Caco-2 (cell line): ENCODE results near the gene USP46. TPM values are rescaled to one million over a fixed set of nuclear protein-coding genes. Genes with fewer than 3 reads are reported as not detected.

Experiments used
- BruUV-seq: library from RNA; stranded (reverse); fragments of 400-500 nt; replicated peaks from 2 replicates; lab custom pipeline; 2021; lab: Mats Ljungman, UMichigan
- CTCF ChIA-PET: fragments of 300-600 bp; sonication (Branson Sonifier 250); formaldehyde crosslinking; loops from one replicate; lab custom pipeline; 2022; ENCODE audit warnings: antibody characterized with exemption; lab: Charles Lee
- POLR2A ChIA-PET: fragments of 300-600 bp; sonication (Branson Sonifier 250); formaldehyde crosslinking; loops from one replicate; lab custom pipeline; 2022; ENCODE audit warnings: antibody characterized with exemption; lab: Charles Lee
- DNase-seq, 2 experiments: peaks; one replicate each; pipeline versions ENCODE4 v3.0.0 to v3.0.0-alpha.2; 2020 to 2022
- H3K27me3 ChIP-seq: replicated peaks from 2 replicates; pipeline ENCODE4 v1.6.0; 2011; ENCODE audit warnings: low read length; ENCODE audit not compliant: control insufficient read depth, insufficient read depth
- H3K36me3 ChIP-seq: 2 replicates; pipeline ENCODE4 v1.5.1; 2011; ENCODE audit warnings: low read length; ENCODE audit not compliant: control insufficient read depth, insufficient read depth
- H3K4me1 ChIP-seq: fragments of 250-450 bp; sonication (Bioruptor Pico); 2 replicates; pipeline ENCODE4 v1.5.1; 2020; ENCODE audit warnings: mild to moderate bottlenecking
- H3K4me3 ChIP-seq: 2 replicates; pipeline ENCODE4 v1.5.1; 2011; ENCODE audit warnings: low read depth, mild to moderate bottlenecking, control low read depth, low read length
- H3K9me3 ChIP-seq: fragments of 250-450 bp; sonication (Bioruptor Pico); 2 replicates; pipeline ENCODE4 v1.5.1; 2020; ENCODE audit warnings: mild to moderate bottlenecking, moderate library complexity
- H3K27ac Mint-ChIP-seq: one replicate; pipeline ENCODE4 v1.8.0; 2022; ENCODE audit warnings: mixed read lengths; ENCODE audit not compliant: unreplicated experiment
- H3K27me3 Mint-ChIP-seq: one replicate; pipeline ENCODE4 v1.8.0; 2022; ENCODE audit warnings: mixed read lengths; ENCODE audit not compliant: insufficient read depth, unreplicated experiment
- H3K36me3 Mint-ChIP-seq: one replicate; pipeline ENCODE4 v1.8.0; 2022; ENCODE audit warnings: mild to moderate bottlenecking, mixed read lengths; ENCODE audit not compliant: insufficient read depth, unreplicated experiment
- H3K4me1 Mint-ChIP-seq: one replicate; pipeline ENCODE4 v1.8.0; 2022; ENCODE audit warnings: low read depth, mixed read lengths; ENCODE audit not compliant: unreplicated experiment
- H3K4me3 Mint-ChIP-seq: one replicate; pipeline ENCODE4 v1.8.0; 2022; ENCODE audit warnings: mild to moderate bottlenecking, moderate library complexity, mixed read lengths; ENCODE audit not compliant: unreplicated experiment
- H3K9me3 Mint-ChIP-seq: one replicate; pipeline ENCODE4 v1.8.0; 2022; ENCODE audit warnings: mixed read lengths; ENCODE audit not compliant: unreplicated experiment
- intact Hi-C: fragments of 100-400 bp; cut with micrococcal nuclease; formaldehyde crosslinking; loops from one replicate; pipeline ENCODE4 v1.10.0; 2022; ENCODE audit not compliant: unreplicated experiment
- total RNA-seq: library from RNA; stranded (reverse); gene quantifications from 2 replicates; pipeline ENCODE4 v1.2.3, GENCODE V29; 2022
- TF ChIP-seq, protein P1 (sequence below), 2 experiments: fragments of 200-600 bp in 1 of 2; IDR thresholded peaks; 1 replicate in 1 of 2; 2 replicates in 1 of 2; pipeline versions ENCODE4 v1.5.1 to v1.8.0; 2011 to 2022; ENCODE audit warnings: antibody characterized with exemption in 1 of 2, control low read depth in 1 of 2, inconsistent platforms in 1 of 2, low read depth in 1 of 2, low read length in 1 of 2, mild to moderate bottlenecking in 1 of 2, moderate library complexity in 1 of 2; ENCODE audit not compliant: insufficient read depth in 1 of 2, severe bottlenecking in 1 of 2, unreplicated experiment in 1 of 2

The USP46 gene
- total RNA-seq, 1 experiment from 2014 or later: 32.2 TPM

DNA sequence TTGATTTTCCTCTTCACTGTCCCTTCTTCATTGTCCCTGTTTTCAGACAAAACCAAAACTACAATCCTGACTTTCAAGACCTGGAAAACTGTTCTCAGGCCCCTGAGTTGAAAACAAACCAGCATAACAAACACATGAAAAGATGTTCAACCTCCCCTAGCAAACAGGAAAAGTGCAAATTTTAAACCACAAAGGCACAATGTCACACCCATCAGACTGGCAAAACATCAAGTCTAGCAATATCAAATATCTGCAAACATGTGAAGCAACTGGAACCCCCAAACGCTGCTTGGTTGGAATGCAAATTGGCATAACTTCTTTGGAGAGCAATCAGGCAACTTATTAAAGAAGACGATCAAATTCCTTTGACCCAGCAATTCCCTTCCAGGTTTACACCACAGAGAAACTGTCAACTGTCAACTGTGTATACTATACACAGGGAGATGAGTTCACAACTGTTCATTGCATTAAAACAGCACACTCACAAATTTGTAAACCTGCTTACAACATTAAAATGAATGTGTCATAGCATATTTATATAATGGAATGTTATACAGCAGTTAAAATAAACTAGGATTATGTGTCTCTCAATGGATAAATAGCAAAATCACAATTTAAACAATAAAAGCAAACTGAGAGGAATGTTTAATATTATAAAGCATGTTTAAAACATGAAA, 7.0 kb downstream of the USP46 start:
- TF ChIP-seq, protein P1, sequence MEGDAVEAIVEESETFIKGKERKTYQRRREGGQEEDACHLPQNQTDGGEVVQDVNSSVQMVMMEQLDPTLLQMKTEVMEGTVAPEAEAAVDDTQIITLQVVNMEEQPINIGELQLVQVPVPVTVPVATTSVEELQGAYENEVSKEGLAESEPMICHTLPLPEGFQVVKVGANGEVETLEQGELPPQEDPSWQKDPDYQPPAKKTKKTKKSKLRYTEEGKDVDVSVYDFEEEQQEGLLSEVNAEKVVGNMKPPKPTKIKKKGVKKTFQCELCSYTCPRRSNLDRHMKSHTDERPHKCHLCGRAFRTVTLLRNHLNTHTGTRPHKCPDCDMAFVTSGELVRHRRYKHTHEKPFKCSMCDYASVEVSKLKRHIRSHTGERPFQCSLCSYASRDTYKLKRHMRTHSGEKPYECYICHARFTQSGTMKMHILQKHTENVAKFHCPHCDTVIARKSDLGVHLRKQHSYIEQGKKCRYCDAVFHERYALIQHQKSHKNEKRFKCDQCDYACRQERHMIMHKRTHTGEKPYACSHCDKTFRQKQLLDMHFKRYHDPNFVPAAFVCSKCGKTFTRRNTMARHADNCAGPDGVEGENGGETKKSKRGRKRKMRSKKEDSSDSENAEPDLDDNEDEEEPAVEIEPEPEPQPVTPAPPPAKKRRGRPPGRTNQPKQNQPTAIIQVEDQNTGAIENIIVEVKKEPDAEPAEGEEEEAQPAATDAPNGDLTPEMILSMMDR (IDR thresholded peaks at IDR 0.05; ENCODE audit: insufficient read depth in 1 of 2, low read depth in 1 of 2, low read length in 1 of 2, severe bottlenecking in 1 of 2, unreplicated experiment in 1 of 2): no peak
- ChIA-PET CTCF (no interaction called here), POLR2A (no interaction called here)
- Mint-ChIP-seq H3K27me3 (no peaks in the 10 kb centered on the region), H3K9me3 (no peaks in the 10 kb centered on the region), H3K4me1 (peaks cover 7% of the 10 kb centered on the region), H3K4me3 (no peak overlapping the region), H3K27ac (no peak overlapping the region), H3K36me3 (peaks cover 10% of the 10 kb centered on the region)
- H3K4me3 ChIP-seq: no peak overlapping the region
- no peaks in the 10 kb centered on the region for H3K27me3 ChIP-seq
- no TSS peak for BruUV-seq
- H3K9me3 ChIP-seq: no peaks in the 10 kb centered on the region
- intact Hi-C loops: no loop called here
- no peaks in the 10 kb centered on the region; the same call in 1 of the 2 replicates for H3K36me3 ChIP-seq
- no peak for DNase-seq
- H3K4me1 ChIP-seq: no peaks in the 10 kb centered on the region

DNA sequence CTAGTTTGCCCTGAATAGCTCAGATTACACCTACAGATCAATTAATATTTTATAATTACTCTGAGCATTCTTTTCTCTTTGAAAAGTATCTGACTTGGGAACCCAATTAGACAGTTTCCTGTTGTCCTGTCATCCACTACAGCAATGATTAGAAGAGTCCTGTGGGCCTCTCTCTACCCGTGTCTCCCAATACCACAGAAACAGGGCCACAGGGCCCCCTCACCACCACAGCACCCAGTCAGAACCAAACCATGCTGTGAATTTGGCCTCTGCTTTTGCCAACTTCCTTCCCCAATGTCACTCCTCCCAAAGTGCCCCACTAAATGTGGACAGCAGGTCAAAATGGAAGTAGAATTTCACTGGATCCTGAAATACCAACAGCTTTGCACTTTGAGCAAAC, 10.3 kb downstream of the USP46 start:
- no TSS peak for BruUV-seq
- Mint-ChIP-seq H3K27ac (no peak overlapping the region), H3K27me3 (no peaks in the 10 kb centered on the region), H3K4me1 (no peaks in the 10 kb centered on the region), H3K9me3 (no peaks in the 10 kb centered on the region), H3K36me3 (peaks cover 10% of the 10 kb centered on the region), H3K4me3 (no peak overlapping the region)
- no peaks in the 10 kb centered on the region; the same call in 1 of the 2 replicates for H3K36me3 ChIP-seq
- TF ChIP-seq, protein P1 (IDR thresholded peaks at IDR 0.05; ENCODE audit: insufficient read depth in 1 of 2, low read depth in 1 of 2, low read length in 1 of 2, severe bottlenecking in 1 of 2, unreplicated experiment in 1 of 2): no peak
- H3K4me3 ChIP-seq: no peak overlapping the region
- H3K4me1 ChIP-seq: no peaks in the 10 kb centered on the region
- H3K27me3 ChIP-seq: no peaks in the 10 kb centered on the region
- no peaks in the 10 kb centered on the region for H3K9me3 ChIP-seq
- ChIA-PET CTCF (no interaction called here), POLR2A (no interaction called here)
- no peak for DNase-seq
- intact Hi-C loops: no loop called here

DNA sequence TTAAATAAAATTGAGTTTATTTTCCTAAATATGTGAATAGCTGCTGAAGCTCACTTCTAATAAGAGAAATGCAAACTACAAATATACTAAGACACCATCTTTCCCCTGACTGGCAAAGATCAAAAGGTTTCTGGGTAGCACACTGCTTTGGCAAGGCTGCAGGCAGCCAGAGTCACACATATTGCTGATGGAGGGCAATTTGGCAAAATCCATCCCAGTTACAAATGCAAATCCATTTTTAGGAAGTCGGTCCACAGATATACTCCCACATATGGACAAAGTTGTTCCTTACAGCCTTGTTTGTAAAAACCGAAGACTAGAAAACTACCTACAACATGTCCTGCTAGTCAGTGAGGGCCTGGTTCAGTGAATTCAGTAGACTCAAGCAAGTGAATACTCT, 12.4 kb downstream of the USP46 start:
- Mint-ChIP-seq H3K4me3 (no peak overlapping the region), H3K4me1 (peaks cover 13% of the 10 kb centered on the region), H3K27me3 (no peaks in the 10 kb centered on the region), H3K36me3 (peaks cover 10% of the 10 kb centered on the region), H3K9me3 (no peaks in the 10 kb centered on the region), H3K27ac (no peak overlapping the region)
- Histone ChIP-seq H3K9me3 (no peaks in the 10 kb centered on the region), H3K36me3 (no peaks in the 10 kb centered on the region; the same call in 1 of the 2 replicates), H3K27me3 (no peaks in the 10 kb centered on the region), H3K4me1 (no peaks in the 10 kb centered on the region), H3K4me3 (no peak overlapping the region)
- no TSS peak for BruUV-seq
- intact Hi-C loops: no loop called here
- ChIA-PET CTCF (no interaction called here), POLR2A (no interaction called here)
- DNase-seq: no peak
- TF ChIP-seq, protein P1 (IDR thresholded peaks at IDR 0.05; ENCODE audit: insufficient read depth in 1 of 2, low read depth in 1 of 2, low read length in 1 of 2, severe bottlenecking in 1 of 2, unreplicated experiment in 1 of 2): no peak
